GM19035 (cell line): ENCODE data around the gene KIAA1755.

Experiments
- ATAC-seq: cut with Tn5 transposase; IDR thresholded peaks from one replicate; pipeline ENCODE4 v1.9.1; 2021; ENCODE audit not compliant: unreplicated experiment

The KIAA1755 gene

GRCh38 chr20:38260378-38261053, at the start of gene KIAA1755:
Gene KIAA1755 (minus strand): TSS chr20:38260735. CDS start chr20:38260500, 235 bp downstream.
- ATAC-seq = no peak

GRCh38 chr20:38308447-38308846, 47.9 kb upstream of the KIAA1755 start:
- ATAC-seq = no peak

- ATAC-seq = no peak
Measured at GRCh38 chr20:38308047-38308438, 47.5 kb upstream of the KIAA1755 start.

- ATAC-seq = no peak
Measured at GRCh38 chr20:38307371-38308046, 47.0 kb upstream of the KIAA1755 start.

- ATAC-seq = no peak
Measured at GRCh38 chr20:38306379-38306778, 45.8 kb upstream of the KIAA1755 start.

GRCh38 chr20:38305541-38305940, 45.0 kb upstream of the KIAA1755 start:
- ATAC-seq = no peak

GRCh38 chr20:38304845-38305447, 44.4 kb upstream of the KIAA1755 start:
- no peak for ATAC-seq

GRCh38 chr20:38303908-38304379, 43.4 kb upstream of the KIAA1755 start, which contains the start of gene BPI:
Gene BPI (plus strand): TSS chr20:38304156. CDS start chr20:38304224, 68 bp downstream.
- ATAC-seq = no peak

- ATAC-seq = no peak
Measured at GRCh38 chr20:38302786-38303185, 42.3 kb upstream of the KIAA1755 start.

- no peak for ATAC-seq
Measured at GRCh38 chr20:38301309-38301708, 40.8 kb upstream of the KIAA1755 start.

- ATAC-seq = no peak
Measured at GRCh38 chr20:38300438-38300837, 39.9 kb upstream of the KIAA1755 start.

GRCh38 chr20:38299963-38300362, 39.4 kb upstream of the KIAA1755 start:
- ATAC-seq = no peak

- ATAC-seq = no peak
Measured at GRCh38 chr20:38298768-38299288, 38.3 kb upstream of the KIAA1755 start.

- ATAC-seq = no peak
Measured at GRCh38 chr20:38297916-38298674, 37.6 kb upstream of the KIAA1755 start.

- no peak for ATAC-seq
Measured at GRCh38 chr20:38296433-38296832, 35.9 kb upstream of the KIAA1755 start.

GRCh38 chr20:38295811-38296210, 35.3 kb upstream of the KIAA1755 start:
- no peak for ATAC-seq

- ATAC-seq = no peak
Measured at GRCh38 chr20:38294076-38294591, 33.6 kb upstream of the KIAA1755 start.

GRCh38 chr20:38293491-38294065, 33.0 kb upstream of the KIAA1755 start:
- ATAC-seq = no peak

- no peak for ATAC-seq
Measured at GRCh38 chr20:38291966-38292365, 31.4 kb upstream of the KIAA1755 start.
